ENCODE results near the gene AGRP. TPM values are rescaled to one million over a fixed set of nuclear protein-coding genes. Genes with fewer than 3 reads are reported as not detected.
A peak's percentile ranks its signal among the peaks of the same experiment; 100 is the strongest.

Gene AGRP
- total RNA-seq, 1 donor from 2014 or later = 4.9 TPM

- Histone ChIP-seq H3K27me3 (no peaks in the 10 kb centered on the region), H3K4me3 (no peak overlapping the region), H3K9me3 (no peaks in the 10 kb centered on the region), H3K27ac (peak overlapping the region; percentile 53), H3K36me3 (peaks cover 68% of the 10 kb centered on the region), H3K4me1 (peaks cover 65% of the 10 kb centered on the region)
- ATAC-seq (no peak), DNase-seq (no peak)
- TF ChIP-seq CTCF (IDR thresholded peaks at IDR 0.05) = no peak
- intact Hi-C loops (cut with DNase I) = no loop called here
Observed at GRCh38 chr16:67448580-67448979, 34.8 kb downstream of the AGRP start.

GRCh38 chr16:67447508-67448076, 35.8 kb downstream of the AGRP start:
- ATAC-seq (peak; percentile 37), DNase-seq (no peak)
- H3K27ac ChIP-seq = no peak overlapping the region
- intact Hi-C loops (cut with DNase I) = no loop called here
- no peaks in the 10 kb centered on the region for H3K9me3 ChIP-seq
- H3K36me3 ChIP-seq = peaks cover 68% of the 10 kb centered on the region
- peak; percentile 39 for TF ChIP-seq CTCF (IDR thresholded peaks at IDR 0.05)
- H3K4me3 ChIP-seq = no peak overlapping the region
- no peaks in the 10 kb centered on the region for H3K27me3 ChIP-seq
- H3K4me1 ChIP-seq = peaks cover 68% of the 10 kb centered on the region

- peaks cover 68% of the 10 kb centered on the region for H3K36me3 ChIP-seq
- H3K27ac ChIP-seq = peak overlapping the region; percentile 52
- H3K27me3 ChIP-seq = no peaks in the 10 kb centered on the region
- peaks cover 66% of the 10 kb centered on the region for H3K4me1 ChIP-seq
- intact Hi-C loops (cut with DNase I) = no loop called here
- ATAC-seq (no peak), DNase-seq (no peak)
- H3K4me3 ChIP-seq = no peak overlapping the region
- no peaks in the 10 kb centered on the region for H3K9me3 ChIP-seq
- no peak for TF ChIP-seq CTCF (IDR thresholded peaks at IDR 0.05)
Observed at GRCh38 chr16:67446968-67447507, 36.3 kb downstream of the AGRP start.

- no peak for TF ChIP-seq CTCF (IDR thresholded peaks at IDR 0.05)
- no peaks in the 10 kb centered on the region for H3K27me3 ChIP-seq
- H3K36me3 ChIP-seq = peaks cover 65% of the 10 kb centered on the region
- peaks cover 66% of the 10 kb centered on the region for H3K4me1 ChIP-seq
- peak; percentile 3 for ATAC-seq
- no peak for DNase-seq
- no peaks in the 10 kb centered on the region for H3K9me3 ChIP-seq
- H3K4me3 ChIP-seq = no peak overlapping the region
- H3K27ac ChIP-seq = peak overlapping the region; percentile 52
- intact Hi-C loops (cut with DNase I) = no loop called here
Observed at GRCh38 chr16:67445913-67446907, 37.1 kb downstream of the AGRP start.

GRCh38 chr16:67445441-67445912, 37.9 kb downstream of the AGRP start:
- Histone ChIP-seq H3K27me3 (no peaks in the 10 kb centered on the region), H3K36me3 (peaks cover 60% of the 10 kb centered on the region), H3K9me3 (no peaks in the 10 kb centered on the region), H3K4me1 (peaks cover 66% of the 10 kb centered on the region), H3K4me3 (no peak overlapping the region), H3K27ac (peak overlapping the region; percentile 47)
- TF ChIP-seq CTCF (IDR thresholded peaks at IDR 0.05) = peak; percentile 5
- ATAC-seq (no peak), DNase-seq (no peak)
- intact Hi-C loops (cut with DNase I) = no loop called here
